CD8-positive, alpha-beta memory T cell (primary cell): ENCODE measurements around the gene SFI1. TPM values are rescaled to one million over a fixed set of nuclear protein-coding genes. Genes with fewer than 3 reads are reported as not detected.

ENCODE experiments used
- CTCF ChIA-PET: fragments of 350-600 bp; sonication (Branson Sonifier 250); formaldehyde crosslinking; loops from one replicate; lab custom pipeline; 2021; ENCODE audit warnings: antibody characterized with exemption; lab: Charles Lee
- POLR2A ChIA-PET: fragments of 350-600 bp; sonication (Branson Sonifier 250); formaldehyde crosslinking; loops from one replicate; lab custom pipeline; 2021; ENCODE audit warnings: antibody characterized with exemption; lab: Charles Lee
- DNase-seq, 5 donors: peaks; one replicate each; pipeline versions ENCODE4 v3.0.0 to v3.0.0-alpha.2; 2020 to 2022; ENCODE audit warnings: mixed read lengths in 1 of 5
- H3K27ac ChIP-seq: one replicate; pipeline ENCODE4 v1.7.0; 2013; ENCODE audit warnings: low read depth, mild to moderate bottlenecking, low read length, moderate library complexity
- H3K27me3 ChIP-seq: 2 replicates; pipeline ENCODE4 v1.7.0; 2013; ENCODE audit warnings: low read length, mild to moderate bottlenecking; ENCODE audit not compliant: insufficient read depth, poor library complexity, severe bottlenecking
- H3K36me3 ChIP-seq: 2 replicates; pipeline ENCODE4 v1.7.0; 2013; ENCODE audit warnings: mild to moderate bottlenecking, low read length, moderate library complexity; ENCODE audit not compliant: insufficient read depth
- H3K4me1 ChIP-seq: 2 replicates; pipeline ENCODE4 v1.7.0; 2013; ENCODE audit warnings: mild to moderate bottlenecking, low read length, moderate library complexity; ENCODE audit not compliant: insufficient read depth
- H3K4me3 ChIP-seq: 2 replicates; pipeline ENCODE4 v1.7.0; 2013; ENCODE audit warnings: mild to moderate bottlenecking, low read length
- H3K9me3 ChIP-seq: 2 replicates; pipeline ENCODE4 v1.7.0; 2013; ENCODE audit warnings: mild to moderate bottlenecking, low read length
- H3K27ac Mint-ChIP-seq, 8 donors: one replicate each; pipeline ENCODE4 v1.8.0; 2020 to 2021; ENCODE audit warnings: mixed read lengths in 8 of 8, mild to moderate bottlenecking in 6 of 8, inconsistent platforms in 3 of 8, moderate library complexity in 3 of 8
- H3K27me3 Mint-ChIP-seq, 2 donors: one replicate each; pipeline ENCODE4 v1.8.0; 2020 to 2021; ENCODE audit warnings: mixed read lengths in 2 of 2, mild to moderate bottlenecking in 1 of 2, moderate library complexity in 1 of 2
- H3K36me3 Mint-ChIP-seq, 3 donors: one replicate each; pipeline ENCODE4 v1.8.0; 2020 to 2021; ENCODE audit warnings: mixed read lengths in 3 of 3, inconsistent platforms in 1 of 3, mild to moderate bottlenecking in 1 of 3
- H3K4me1 Mint-ChIP-seq, 3 donors: one replicate each; pipeline ENCODE4 v1.8.0; 2020 to 2021; ENCODE audit warnings: mixed read lengths in 3 of 3, inconsistent platforms in 1 of 3, mild to moderate bottlenecking in 1 of 3
- H3K4me3 Mint-ChIP-seq, 7 donors: one replicate each; pipeline ENCODE4 v1.8.0; 2020 to 2021; ENCODE audit warnings: mixed read lengths in 7 of 7, mild to moderate bottlenecking in 6 of 7, moderate library complexity in 4 of 7, inconsistent platforms in 2 of 7
- H3K9me3 Mint-ChIP-seq, 5 donors: one replicate each; pipeline ENCODE4 v1.8.0; 2020 to 2022; ENCODE audit warnings: mixed read lengths in 5 of 5, mild to moderate bottlenecking in 3 of 5, moderate library complexity in 2 of 5, inconsistent platforms in 1 of 5
- polyA plus RNA-seq: library from polyadenylated mRNA; unstranded; fragments of 300-500 nt; fragmentation: Illumina TruSeq; gene quantifications from one replicate; pipeline ENCODE4 v1.2.3, GENCODE V29; 2021
- total RNA-seq, 2 experiments: library from RNA; stranded (reverse); gene quantifications; one replicate each; pipeline ENCODE4 v1.2.3, GENCODE V29; 2021

Gene SFI1
- total and polyA plus RNA-seq, 3 experiments from 2014 or later, result 34.8 to 129 (median 119) TPM

DNA sequence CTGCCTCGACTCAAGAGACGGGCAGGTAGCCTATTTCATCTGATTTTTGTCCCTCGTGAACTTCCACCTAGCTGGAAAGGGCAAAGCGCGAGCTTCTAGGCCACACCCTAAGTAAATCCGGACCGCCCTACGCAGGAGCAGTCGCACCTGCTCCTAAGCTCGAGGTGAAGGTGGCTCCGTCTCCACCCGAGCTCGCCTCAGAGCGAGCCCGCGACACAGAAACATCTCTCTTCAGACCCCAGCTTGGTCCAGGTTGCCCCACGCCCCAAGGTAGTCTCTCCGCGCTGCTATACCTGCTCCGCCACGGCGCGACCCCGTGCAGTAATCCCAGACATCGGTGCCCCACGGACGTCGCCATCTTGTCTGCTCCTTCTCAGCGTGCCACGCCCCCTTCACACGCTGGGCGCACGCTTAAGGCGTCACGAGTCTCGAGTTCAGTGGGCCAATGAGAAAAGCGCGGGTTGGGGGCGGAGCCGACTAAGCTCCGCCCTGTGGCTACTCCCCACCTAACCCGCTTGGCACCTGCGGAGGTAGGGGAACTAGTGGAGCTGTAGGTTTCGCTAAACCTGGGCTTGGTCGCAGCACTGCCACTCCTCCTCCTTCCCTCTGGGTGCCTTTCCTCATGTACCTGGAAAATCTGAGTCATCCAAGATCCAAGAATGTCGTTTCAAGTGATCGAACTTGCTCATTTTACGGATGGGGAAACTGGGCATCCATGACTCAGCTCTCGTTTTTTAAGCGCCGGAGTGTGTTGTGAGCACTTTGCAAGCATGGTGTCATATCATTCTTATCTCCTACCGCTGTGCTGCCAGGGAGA, 165.7 kb downstream of the SFI1 start, which contains the start of gene PISD:
Gene PISD (minus strand): TSS at position 365 of the 817 bp plus-strand sequence. CDS start 7 bp downstream, at position 358.
- Mint-ChIP-seq H3K27ac (peak within 1 kb of the TSS; percentile 79 to 100 (median 98)), H3K36me3 (peaks cover 0 to 21% (median 1%) of the 10 kb centered on the region in 3 donors)
- POLR2A ChIA-PET, result interaction anchor here (0.5 to 1.9 kb wide), 8 partner anchors 15 to 1070 kb away, joined by 3 to 24 read pairs (median 4); partner anchors contain the start of genes DEPDC5, PIK3IP1 and YWHAH

GRCh38 chr22:31662668-31663037, 166.3 kb downstream of the SFI1 start:
- H3K27me3 ChIP-seq, result no peaks in the 10 kb centered on the region
- ChIA-PET CTCF (interaction anchor here (0.9 to 2.3 kb wide), 8 partner anchors 14 to 308 kb away, joined by 3 to 6 read pairs (median 5); no protein-coding TSS in a partner anchor), POLR2A (interaction anchor here (1.6 to 1.9 kb wide), 4 partner anchors 14 to 283 kb away, joined by 4 to 24 read pairs (median 16); partner anchors contain the start of gene YWHAH)
- H3K9me3 Mint-ChIP-seq, result no peaks in the 10 kb centered on the region
- peak overlapping the region; percentile 85 for H3K27ac ChIP-seq
- peaks cover 0 to 21% (median 1%) of the 10 kb centered on the region in 3 donors for H3K36me3 Mint-ChIP-seq
- DNase-seq, result no peak
- no peaks in the 10 kb centered on the region for H3K9me3 ChIP-seq
- H3K27ac Mint-ChIP-seq, result peak overlapping the region; percentile 79 to 100 (median 98)
- peak overlapping the region; percentile 79 for H3K4me3 ChIP-seq
- H3K4me1 Mint-ChIP-seq, result peaks cover 29 to 44% (median 43%) of the 10 kb centered on the region in 3 donors
- H3K27me3 Mint-ChIP-seq, result peaks cover 0 to 2% of the 10 kb centered on the region in 2 donors
- peak overlapping the region; percentile 88 to 100 (median 99) for H3K4me3 Mint-ChIP-seq
- H3K4me1 ChIP-seq, result peaks cover 27% of the 10 kb centered on the region
- no peaks in the 10 kb centered on the region for H3K36me3 ChIP-seq

More for the DNA sequence above, 165.7 kb downstream of the SFI1 start, which contains the start of gene PISD:
- peak; percentile 94 to 98 (median 95) for DNase-seq
- H3K4me1 Mint-ChIP-seq, result peaks cover 29 to 45% (median 44%) of the 10 kb centered on the region in 3 donors
- Histone ChIP-seq H3K36me3 (no peaks in the 10 kb centered on the region), H3K9me3 (no peaks in the 10 kb centered on the region), H3K4me3 (peak within 1 kb of the TSS; percentile 79), H3K27me3 (no peaks in the 10 kb centered on the region), H3K27ac (peak within 1 kb of the TSS; percentile 85), H3K4me1 (peaks cover 27% of the 10 kb centered on the region)
- no peaks in the 10 kb centered on the region for H3K9me3 Mint-ChIP-seq
- peaks cover 0 to 2% of the 10 kb centered on the region in 2 donors for H3K27me3 Mint-ChIP-seq
- peak within 1 kb of the TSS; percentile 88 to 100 (median 99) for H3K4me3 Mint-ChIP-seq
- CTCF ChIA-PET, result interaction anchor here (0.7 to 2.3 kb wide), 9 partner anchors 14 to 389 kb away, joined by 3 to 6 read pairs (median 5); no protein-coding TSS in a partner anchor

Other genes starting within 250 kb of the SFI1 start
- gene PIK3IP1, start 204.0 kb upstream of the SFI1 start, total RNA-seq, result 10 to 100 TPM; 32.2 to 35.3 TPM
- 350 TPM for gene PIK3IP1, start 204.0 kb upstream of the SFI1 start, polyA plus RNA-seq
- gene PATZ1, start 150.2 kb upstream of the SFI1 start, total RNA-seq, result 10 to 100 TPM; 32.4 to 35.6 TPM
- 18.1 TPM for gene PATZ1, start 150.2 kb upstream of the SFI1 start, polyA plus RNA-seq
- gene DRG1, start 96.9 kb upstream of the SFI1 start, total RNA-seq, result 100 to 1,000 TPM; 115 to 117 TPM
- gene DRG1, start 96.9 kb upstream of the SFI1 start, polyA plus RNA-seq, result 70.1 TPM
- gene EIF4ENIF1, start 6.7 kb upstream of the SFI1 start, total RNA-seq, result 10 to 100 TPM; 52.1 to 53.5 TPM
- gene EIF4ENIF1, start 6.7 kb upstream of the SFI1 start, polyA plus RNA-seq, result 14.0 TPM
- gene PISD, start 165.7 kb downstream of the SFI1 start, total RNA-seq, result 10 to 100 TPM; 48.1 to 49.6 TPM
- 17.1 TPM for gene PISD, start 165.7 kb downstream of the SFI1 start, polyA plus RNA-seq